IMR-90 (cell line): Measurements from ENCODE around the gene KLK1. TPM values are rescaled to one million over a fixed set of nuclear protein-coding genes. Genes with fewer than 3 reads are reported as not detected.

Experiments
- ATAC-seq: fragments of 200-7000 bp; cut with Tn5 transposase; 2 replicates; pipeline ENCODE4 v1.9.1; 2020; ENCODE audit warnings: low read depth, mild to moderate bottlenecking, moderate library complexity
- BruUV-seq: library from RNA; stranded (reverse); fragments of 400-500 nt; replicated peaks from 2 replicates; lab custom pipeline; 2021; lab: Mats Ljungman, UMichigan
- CTCF ChIA-PET: fragments of 300-600 bp; formaldehyde crosslinking; extraction: SDS; loops from one replicate; lab custom pipeline; 2021; ENCODE audit warnings: antibody characterized with exemption; lab: Yijun Ruan, JAX
- POLR2A ChIA-PET: fragments of 300-600 bp; sonication (Branson Sonifier 250); formaldehyde crosslinking; loops from one replicate; lab custom pipeline; 2022; ENCODE audit warnings: antibody characterized with exemption; ENCODE audit not compliant: unreplicated experiment; lab: Charles Lee
- DNase-seq: peaks from one replicate; pipeline ENCODE4 v3.0.0; 2013
- H2AFZ ChIP-seq: replicated peaks from 2 replicates; pipeline ENCODE3; 2013; ENCODE audit warnings: low read length, mild to moderate bottlenecking; ENCODE audit not compliant: poor library complexity
- H2AK5ac ChIP-seq: 2 replicates; pipeline ENCODE4 v1.6.1; 2013; ENCODE audit warnings: low read depth, low read length, inconsistent platforms
- H2AK9ac ChIP-seq: replicated peaks from 2 replicates; pipeline ENCODE3; 2013; ENCODE audit warnings: mild to moderate bottlenecking, low read depth, low read length, moderate library complexity; ENCODE audit not compliant: poor library complexity
- H2BK120ac ChIP-seq: 2 replicates; pipeline ENCODE4 v1.6.1; 2013; ENCODE audit warnings: low read depth, low read length, inconsistent platforms
- H2BK15ac ChIP-seq: 3 replicates; pipeline ENCODE4 v1.6.1; 2013; ENCODE audit warnings: low read depth, low read length, inconsistent platforms
- H2BK20ac ChIP-seq: 2 replicates; pipeline ENCODE4 v1.6.1; 2013; ENCODE audit warnings: low read depth, mild to moderate bottlenecking, inconsistent platforms, low read length, moderate library complexity
- H2BK5ac ChIP-seq: 2 replicates; pipeline ENCODE4 v1.6.1; 2013; ENCODE audit warnings: mild to moderate bottlenecking, low read depth, low read length, inconsistent platforms; ENCODE audit not compliant: poor library complexity, severe bottlenecking
- H3K14ac ChIP-seq: replicated peaks from 2 replicates; pipeline ENCODE4 v1.6.1; 2013; ENCODE audit warnings: low read depth, low read length, inconsistent platforms
- H3K18ac ChIP-seq: 2 replicates; pipeline ENCODE4 v1.6.1; 2013; ENCODE audit warnings: low read depth, low read length, control low read depth
- H3K23ac ChIP-seq: 2 replicates; pipeline ENCODE4 v1.6.1; 2013; ENCODE audit warnings: low read depth, low read length, inconsistent platforms
- H3K27ac ChIP-seq: 2 replicates; pipeline ENCODE4 v1.5.1; 2013; ENCODE audit warnings: mild to moderate bottlenecking, control low read depth, low read length; ENCODE audit not compliant: insufficient read depth
- H3K27me3 ChIP-seq: 2 replicates; pipeline ENCODE4 v1.6.1; 2013; ENCODE audit warnings: low read length; ENCODE audit not compliant: control insufficient read depth, insufficient read depth
- H3K36me3 ChIP-seq: 2 replicates; pipeline ENCODE4 v1.6.1; 2013; ENCODE audit warnings: low read length, mixed read lengths; ENCODE audit not compliant: control insufficient read depth, insufficient read depth
- H3K4ac ChIP-seq: 2 replicates; pipeline ENCODE4 v1.6.1; 2013; ENCODE audit warnings: low read depth, low read length, inconsistent platforms
- H3K4me1 ChIP-seq: 2 replicates; pipeline ENCODE4 v1.6.1; 2013; ENCODE audit warnings: low read length, mixed read lengths; ENCODE audit not compliant: control insufficient read depth, insufficient read depth
- H3K4me2 ChIP-seq: 2 replicates; pipeline ENCODE4 v1.6.1; 2013; ENCODE audit warnings: low read depth, mild to moderate bottlenecking, control low read depth, low read length, moderate library complexity
- H3K4me3 ChIP-seq: 2 replicates; pipeline ENCODE4 v1.5.1; 2013; ENCODE audit warnings: low read depth, mild to moderate bottlenecking, control low read depth, low read length, moderate library complexity; ENCODE audit not compliant: insufficient read depth
- H3K56ac ChIP-seq: 2 replicates; pipeline ENCODE4 v1.6.1; 2013; ENCODE audit warnings: low read length, inconsistent platforms; ENCODE audit not compliant: insufficient read depth; ENCODE audit errors: extremely low read depth
- H3K79me1 ChIP-seq, 2 experiments: 2 replicates each; pipeline ENCODE4 v1.6.1; 2013; ENCODE audit warnings: low read length in 2 of 2, inconsistent platforms in 1 of 2, low read depth in 1 of 2
- H3K9ac ChIP-seq: 2 replicates; pipeline ENCODE4 v1.6.1; 2013; ENCODE audit warnings: low read depth, low read length, control low read depth
- H3K9me1 ChIP-seq: 2 replicates; pipeline ENCODE4 v1.6.1; 2013; ENCODE audit warnings: low read length, inconsistent platforms; ENCODE audit not compliant: insufficient read depth
- H3K9me3 ChIP-seq: 2 replicates; pipeline ENCODE4 v1.6.1; 2013; ENCODE audit warnings: low read length; ENCODE audit not compliant: control insufficient read depth, insufficient read depth
- H4K20me1 ChIP-seq: 2 replicates; pipeline ENCODE4 v1.6.1; 2013; ENCODE audit warnings: low read length, inconsistent platforms; ENCODE audit not compliant: insufficient read depth
- H4K5ac ChIP-seq: 2 replicates; pipeline ENCODE4 v1.6.1; 2013; ENCODE audit warnings: mild to moderate bottlenecking, low read depth, low read length, control low read depth
- H4K8ac ChIP-seq, 2 experiments: 2 replicates each; pipeline ENCODE4 v1.6.1; 2013; ENCODE audit warnings: low read depth in 2 of 2, low read length in 2 of 2, control low read depth in 1 of 2, inconsistent platforms in 1 of 2
- H4K91ac ChIP-seq: 2 replicates; pipeline ENCODE4 v1.6.1; 2013; ENCODE audit warnings: low read depth, low read length, inconsistent platforms; ENCODE audit not compliant: insufficient read depth
- FOS ChIP-seq: fragments of 150-350 bp; IDR thresholded peaks from 2 replicates; pipeline ENCODE4 v1.6.1; 2016; ENCODE audit warnings: low read depth, low read length
- WGBS, 2 experiments: methylation state at CpG; one replicate each; pipeline versions ENCODE4 v1.1.5 to v1.1.7; 2013; ENCODE audit warnings: missing lambda C conversion rate in 2 of 2; ENCODE audit not compliant: insufficient read length in 1 of 2; ENCODE audit errors: extremely low coverage in 2 of 2; 5-methylcytosine and 5-hydroxymethylcytosine counted together
- dilution Hi-C: fragments of 300-500 bp; cut with HindIII; formaldehyde crosslinking; loops from one replicate; pipeline ENCODE4 v1.14.3; 2018; ENCODE audit warnings: low sequenced_read_pairs; ENCODE audit not compliant: unreplicated experiment
- in situ Hi-C: fragments of 300-500 bp; cut with MboI; formaldehyde crosslinking; loops from 3 replicates; pipeline ENCODE4 v1.14.3; 2019; ENCODE audit warnings: low sequenced_read_pairs, inconsistent platforms, mixed read lengths
- intact Hi-C: fragments of 100-400 bp; cut with micrococcal nuclease; formaldehyde crosslinking; loops from 2 replicates; pipeline ENCODE4 v1.10.0; 2022
- polyA plus RNA-seq, 3 experiments: library from polyadenylated mRNA; depleted of rRNA; stranded (reverse); fragments of >200 nt; gene quantifications; 2 replicates each; pipeline ENCODE4 v1.2.3, GENCODE V29; 2012; ENCODE audit warnings: low replicate concordance in 1 of 3
- total RNA-seq: library from RNA; depleted of rRNA; stranded (reverse); fragments of >200 nt; gene quantifications from 2 replicates; pipeline ENCODE4 v1.2.3, GENCODE V29; 2012
- TF ChIP-seq, protein P1 (sequence below): conservative IDR thresholded peaks from 2 replicates; pipeline ENCODE4 v1.5.1; 2012; ENCODE audit warnings: mild to moderate bottlenecking, low read depth, low read length, improper control_type of control experiment

The KLK1 gene
- total and polyA plus RNA-seq, 2 of the 4 experiments (the other 2 are of a cell fraction) = not detected

DNA sequence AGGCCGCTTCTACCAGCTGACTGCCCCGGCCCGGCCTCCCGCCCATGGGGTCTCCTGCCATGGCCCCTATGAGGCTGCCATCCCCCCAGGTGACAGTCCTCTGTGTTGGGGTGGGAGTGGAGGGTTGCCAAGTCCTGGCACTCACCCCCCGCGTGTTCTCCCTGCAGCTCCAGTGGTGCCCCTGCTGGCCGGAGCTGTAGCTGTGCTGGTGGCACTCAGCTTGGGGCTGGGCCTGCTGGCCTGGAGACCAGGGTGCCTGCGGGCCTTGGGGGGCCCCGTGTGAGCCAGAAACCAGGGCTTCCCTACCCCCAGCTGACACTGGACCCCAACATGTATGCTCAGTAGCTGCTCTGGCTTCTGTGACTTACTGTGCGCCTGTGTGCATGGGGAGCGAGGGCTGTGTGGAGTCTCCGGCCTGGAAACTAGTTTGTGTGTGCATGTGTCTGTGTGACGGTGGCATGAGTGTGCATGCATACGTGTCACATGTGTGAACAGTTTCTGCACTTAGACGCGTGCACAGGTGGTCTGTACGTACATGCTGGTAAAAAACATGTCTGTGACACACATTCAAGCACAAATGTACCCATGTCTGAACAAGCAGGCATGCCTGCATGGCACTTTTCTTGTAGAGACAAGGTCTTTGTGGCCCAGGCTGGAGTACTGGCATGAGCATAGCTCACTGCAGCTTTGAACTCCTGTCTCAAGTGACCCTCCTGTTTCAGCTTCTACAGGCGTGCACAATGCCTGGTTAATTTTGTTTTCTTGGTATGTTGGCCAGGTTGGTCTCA lies 28.5 kb downstream of the KLK1 start:
- dilution Hi-C loops = no loop called here
- H3K56ac ChIP-seq = no peak overlapping the region
- ATAC-seq = peak; percentile 35
- no peak overlapping the region for H3K18ac ChIP-seq
- H2AK9ac ChIP-seq = no peak overlapping the region
- DNase-seq = no peak
- WGBS, 2 experiments = 86% methylated on average over 7 of the region's 18 CpGs; no CpG with 5 or more reads in 1 of the 2 experiments
- BruUV-seq = no TSS peak
- no peaks in the 10 kb centered on the region for H3K9me3 ChIP-seq
- TF ChIP-seq, protein P1, sequence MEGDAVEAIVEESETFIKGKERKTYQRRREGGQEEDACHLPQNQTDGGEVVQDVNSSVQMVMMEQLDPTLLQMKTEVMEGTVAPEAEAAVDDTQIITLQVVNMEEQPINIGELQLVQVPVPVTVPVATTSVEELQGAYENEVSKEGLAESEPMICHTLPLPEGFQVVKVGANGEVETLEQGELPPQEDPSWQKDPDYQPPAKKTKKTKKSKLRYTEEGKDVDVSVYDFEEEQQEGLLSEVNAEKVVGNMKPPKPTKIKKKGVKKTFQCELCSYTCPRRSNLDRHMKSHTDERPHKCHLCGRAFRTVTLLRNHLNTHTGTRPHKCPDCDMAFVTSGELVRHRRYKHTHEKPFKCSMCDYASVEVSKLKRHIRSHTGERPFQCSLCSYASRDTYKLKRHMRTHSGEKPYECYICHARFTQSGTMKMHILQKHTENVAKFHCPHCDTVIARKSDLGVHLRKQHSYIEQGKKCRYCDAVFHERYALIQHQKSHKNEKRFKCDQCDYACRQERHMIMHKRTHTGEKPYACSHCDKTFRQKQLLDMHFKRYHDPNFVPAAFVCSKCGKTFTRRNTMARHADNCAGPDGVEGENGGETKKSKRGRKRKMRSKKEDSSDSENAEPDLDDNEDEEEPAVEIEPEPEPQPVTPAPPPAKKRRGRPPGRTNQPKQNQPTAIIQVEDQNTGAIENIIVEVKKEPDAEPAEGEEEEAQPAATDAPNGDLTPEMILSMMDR = 0 out of 2 replicates have a peak, but pooled peaks have one; percentile 1
- no peak for TF ChIP-seq FOS
- peaks cover 8 to 15% of the 10 kb centered on the region in 2 experiments; a peak in 2 of 4 replicates for H3K79me1 ChIP-seq
- H3K36me3 ChIP-seq = peaks cover 26% of the 10 kb centered on the region
- CTCF ChIA-PET = no interaction called here
- POLR2A ChIA-PET = no interaction called here
- no peak overlapping the region for H2BK5ac ChIP-seq
- H4K20me1 ChIP-seq = peaks cover 61% of the 10 kb centered on the region
- no peak overlapping the region for H3K4me3 ChIP-seq
- H4K5ac ChIP-seq = no peak overlapping the region
- intact Hi-C loops = no loop called here
- no peak overlapping the region for H2AK5ac ChIP-seq
- no peak overlapping the region for H2BK120ac ChIP-seq
- H3K23ac ChIP-seq = no peak overlapping the region
- H3K9me1 ChIP-seq = peaks cover 7% of the 10 kb centered on the region
- H3K14ac ChIP-seq = no peak overlapping the region
- peak overlapping the region; percentile 71 for H2AFZ ChIP-seq
- H2BK20ac ChIP-seq = no peak overlapping the region
- H4K91ac ChIP-seq = no peak overlapping the region
- H3K27ac ChIP-seq = no peak overlapping the region
- no peak overlapping the region for H3K9ac ChIP-seq
- no peak overlapping the region for H4K8ac ChIP-seq
- H3K4ac ChIP-seq = no peak overlapping the region
- no peaks in the 10 kb centered on the region for H3K27me3 ChIP-seq
- no peaks in the 10 kb centered on the region for H3K4me1 ChIP-seq
- H3K4me2 ChIP-seq = no peak overlapping the region
- in situ Hi-C loops = no loop called here
- no peak overlapping the region for H2BK15ac ChIP-seq
